Activated CD8-positive, alpha-beta T cell treated with anti-CD3 and anti-CD28 coated beads for 36 hours (primary cell): ENCODE results near the gene LRRTM4. TPM values are rescaled to one million over a fixed set of nuclear protein-coding genes. Genes with fewer than 3 reads are reported as not detected.

ENCODE experiments used
- ATAC-seq: fragments of 200-7000 bp; cut with Tn5 transposase; one replicate; pipeline ENCODE4 v1.10.0; 2021; ENCODE audit warnings: mild to moderate bottlenecking, moderate library complexity
- CTCF ChIA-PET: fragments of 350-600 bp; sonication (Branson Sonifier 250); formaldehyde crosslinking; loops from one replicate; lab custom pipeline; 2021; ENCODE audit warnings: antibody characterized with exemption; lab: Charles Lee
- POLR2A ChIA-PET: fragments of 350-600 bp; sonication (Branson Sonifier 250); formaldehyde crosslinking; loops from one replicate; lab custom pipeline; 2021; ENCODE audit warnings: antibody characterized with exemption; lab: Charles Lee
- DNase-seq: peaks from one replicate; pipeline ENCODE4 v3.0.0-alpha.2; 2020
- H3K27ac Mint-ChIP-seq: one replicate; pipeline ENCODE4 v1.8.0; 2021; ENCODE audit warnings: mild to moderate bottlenecking, mixed read lengths
- H3K27me3 Mint-ChIP-seq: one replicate; pipeline ENCODE4 v1.8.0; 2021; ENCODE audit warnings: mixed read lengths
- H3K36me3 Mint-ChIP-seq: one replicate; pipeline ENCODE4 v1.8.0; 2021; ENCODE audit warnings: low read depth, mixed read lengths
- H3K4me1 Mint-ChIP-seq: one replicate; pipeline ENCODE4 v1.8.0; 2021; ENCODE audit warnings: low read depth, mixed read lengths
- H3K4me3 Mint-ChIP-seq: one replicate; pipeline ENCODE4 v1.8.0; 2021; ENCODE audit warnings: mild to moderate bottlenecking, moderate library complexity, mixed read lengths
- H3K9me3 Mint-ChIP-seq: one replicate; pipeline ENCODE4 v1.8.0; 2021; ENCODE audit warnings: mixed read lengths
- CTCF ChIP-seq: fragments of 200-600 bp; IDR thresholded peaks from one replicate; pipeline ENCODE4 v1.8.0; 2022; ENCODE audit warnings: antibody characterized with exemption, mild to moderate bottlenecking
- intact Hi-C: fragments of 100-400 bp; cut with micrococcal nuclease; formaldehyde crosslinking; loops from one replicate; pipeline ENCODE4 v1.10.0; 2022
- total RNA-seq, 2 experiments: library from RNA; stranded (reverse); gene quantifications; one replicate each; pipeline ENCODE4 v1.2.3, GENCODE V29; 2021

LRRTM4 gene
- total RNA-seq, 2 experiments from 2014 or later, result not detected

- no peak overlapping the region for H3K27ac Mint-ChIP-seq
Measured at GRCh38 chr2:76733736-76734135, 788.4 kb downstream of the LRRTM4 start.

GRCh38 chr2:76731157-76731556, 791.0 kb downstream of the LRRTM4 start:
- ATAC-seq (no peak), DNase-seq (no peak)
- POLR2A ChIA-PET, result no interaction called here
- no peaks in the 10 kb centered on the region for H3K27me3 Mint-ChIP-seq
- no peaks in the 10 kb centered on the region for H3K4me1 Mint-ChIP-seq
- no peak overlapping the region for H3K27ac Mint-ChIP-seq
- intact Hi-C loops, result no loop called here
- CTCF ChIA-PET, result no interaction called here
- H3K9me3 Mint-ChIP-seq, result peaks cover 13% of the 10 kb centered on the region
- H3K4me3 Mint-ChIP-seq, result no peak overlapping the region
- no peaks in the 10 kb centered on the region for H3K36me3 Mint-ChIP-seq
- no peak for TF ChIP-seq CTCF

More at GRCh38 chr2:76733736-76734135, 788.4 kb downstream of the LRRTM4 start:
- ChIA-PET CTCF (no interaction called here), POLR2A (no interaction called here)
- no peak for TF ChIP-seq CTCF
- Mint-ChIP-seq H3K4me1 (no peaks in the 10 kb centered on the region), H3K36me3 (no peaks in the 10 kb centered on the region), H3K27me3 (no peaks in the 10 kb centered on the region), H3K9me3 (peaks cover 12% of the 10 kb centered on the region), H3K4me3 (no peak overlapping the region)
- intact Hi-C loops, result no loop called here
- DNase-seq, result no peak
- ATAC-seq, result no peak

GRCh38 chr2:76730021-76730420, 792.2 kb downstream of the LRRTM4 start:
- Mint-ChIP-seq H3K9me3 (peaks cover 11% of the 10 kb centered on the region), H3K4me3 (no peak overlapping the region), H3K27me3 (no peaks in the 10 kb centered on the region), H3K27ac (no peak overlapping the region), H3K36me3 (no peaks in the 10 kb centered on the region), H3K4me1 (no peaks in the 10 kb centered on the region)
- intact Hi-C loops, result no loop called here
- POLR2A ChIA-PET, result interaction anchor here (0.5 kb wide), 1 partner anchor 531 kb away, joined by 3 read pairs; no protein-coding TSS in a partner anchor
- CTCF ChIA-PET, result no interaction called here
- ATAC-seq, result no peak
- no peak for DNase-seq
- TF ChIP-seq CTCF, result no peak

GRCh38 chr2:76721226-76721625, 801.0 kb downstream of the LRRTM4 start:
- CTCF ChIA-PET, result no interaction called here
- Mint-ChIP-seq H3K27me3 (no peaks in the 10 kb centered on the region), H3K9me3 (peaks cover 8% of the 10 kb centered on the region), H3K4me3 (no peak overlapping the region), H3K36me3 (no peaks in the 10 kb centered on the region), H3K27ac (no peak overlapping the region), H3K4me1 (no peaks in the 10 kb centered on the region)
- DNase-seq (no peak), ATAC-seq (no peak)
- POLR2A ChIA-PET, result no interaction called here
- intact Hi-C loops, result no loop called here
- no peak for TF ChIP-seq CTCF

GRCh38 chr2:76713312-76713711, 808.9 kb downstream of the LRRTM4 start:
- Mint-ChIP-seq H3K27me3 (no peaks in the 10 kb centered on the region), H3K4me1 (no peaks in the 10 kb centered on the region), H3K27ac (no peak overlapping the region), H3K4me3 (no peak overlapping the region), H3K36me3 (no peaks in the 10 kb centered on the region), H3K9me3 (peaks cover 14% of the 10 kb centered on the region)
- intact Hi-C loops, result no loop called here
- CTCF ChIA-PET, result no interaction called here
- POLR2A ChIA-PET, result no interaction called here
- no peak for TF ChIP-seq CTCF
- ATAC-seq (no peak), DNase-seq (no peak)
